ENCODE results near the gene ZIC5. TPM values are rescaled to one million over a fixed set of nuclear protein-coding genes. Genes with fewer than 3 reads are reported as not detected.

ZIC5 gene
- total and polyA plus RNA-seq, 12 donors = 0.04 TPM; not detected in 11

GRCh38 chr13:99980824-99981734 is 9.5 kb upstream of the ZIC5 start:
- intact Hi-C loops (cut with DNase I) = no loop called here
- H3K36me3 ChIP-seq (replicated peaks in 1 of 2) = no peaks in the 10 kb centered on the region
- DNase-seq = peak in 1 of 7 donors; percentile 25
- WGBS, 4 donors = 1 to 3% (median 1%) methylated on average over 28 to 109 of the region's 110 CpGs
- H3K4me1 ChIP-seq (replicated peaks in 1 of 2) = peaks cover 19 to 27% of the 10 kb centered on the region in 2 donors
- TF ChIP-seq POLR2A (IDR thresholded peaks at IDR 0.05) (no peak), CTCF (IDR thresholded peaks at IDR 0.05) (no peak)
- peak overlapping the region in 2 of 4 donors; percentile 26 to 64 for H3K4me3 ChIP-seq
- H3K27me3 ChIP-seq = peaks cover 89% of the 10 kb centered on the region
- H3K9me3 ChIP-seq (replicated peaks in 1 of 3) = no peaks in the 10 kb centered on the region
- no peak overlapping the region for H3K27ac ChIP-seq

GRCh38 chr13:99980201-99980823 is 8.7 kb upstream of the ZIC5 start:
- 0 to 2% (median 2%) methylated on average over 10 to 74 of the region's 76 CpGs for WGBS, 4 donors
- H3K36me3 ChIP-seq (replicated peaks in 1 of 2) = no peaks in the 10 kb centered on the region
- peak overlapping the region in 2 of 4 donors; percentile 26 to 64 for H3K4me3 ChIP-seq
- intact Hi-C loops (cut with DNase I) = no loop called here
- no peak for TF ChIP-seq POLR2A (IDR thresholded peaks at IDR 0.05)
- TF ChIP-seq CTCF (IDR thresholded peaks at IDR 0.05) = no peak
- peaks cover 19 to 27% of the 10 kb centered on the region in 2 donors for H3K4me1 ChIP-seq (replicated peaks in 1 of 2)
- peaks cover 91% of the 10 kb centered on the region for H3K27me3 ChIP-seq
- no peak overlapping the region for H3K27ac ChIP-seq
- DNase-seq = peak; percentile 42 to 74 (median 67)
- no peaks in the 10 kb centered on the region for H3K9me3 ChIP-seq (replicated peaks in 1 of 3)

- Histone ChIP-seq H3K27ac (no peak overlapping the region), H3K9me3 (replicated peaks in 1 of 3) (no peaks in the 10 kb centered on the region), H3K36me3 (replicated peaks in 1 of 2) (no peaks in the 10 kb centered on the region), H3K4me1 (replicated peaks in 1 of 2) (peaks cover 19 to 27% of the 10 kb centered on the region in 2 donors), H3K27me3 (peaks cover 92% of the 10 kb centered on the region), H3K4me3 (peak overlapping the region in 1 of 4 donors; percentile 64)
- 3 to 8% (median 6%) methylated on average over 22 to 59 of the region's 59 CpGs for WGBS, 4 donors
- intact Hi-C loops (cut with DNase I) = no loop called here
- TF ChIP-seq CTCF (IDR thresholded peaks at IDR 0.05) (no peak), POLR2A (IDR thresholded peaks at IDR 0.05) (no peak)
- peak in 1 of 7 donors; percentile 38 for DNase-seq
Measured at GRCh38 chr13:99979453-99980200, 8.1 kb upstream of the ZIC5 start.

Data from adrenal gland (tissue), 12 donors.